ENCODE results near the gene ST7. TPM values are rescaled to one million over a fixed set of nuclear protein-coding genes. Genes with fewer than 3 reads are reported as not detected.
A peak's percentile ranks its signal among the peaks of the same experiment; 100 is the strongest.

ST7 gene
- total RNA-seq, 1 experiment from 2014 or later: 19.6 TPM

GRCh38 chr7:117014673-117015133 lies 61.4 kb downstream of the ST7 start:
- BruUV-seq (replicated peaks): no TSS peak
- Histone ChIP-seq H3K36me3 (ENCODE audit: control insufficient read depth, insufficient read depth, low read length) (no peaks in the 10 kb centered on the region), H3K4me1 (ENCODE audit: control insufficient read depth, insufficient read depth, low read length) (peaks cover 28% of the 10 kb centered on the region), H3K27ac (ENCODE audit: low read length) (peak overlapping the region; percentile 82), H3K9me3 (ENCODE audit: control insufficient read depth, insufficient read depth, low read depth, low read length) (no peaks in the 10 kb centered on the region), H3K4me3 (ENCODE audit: low read depth in 2 of 2, low read length in 2 of 2) (peak overlapping the region; percentile 16 to 24; a peak in 3 of 4 replicates), H3K27me3 (ENCODE audit: control insufficient read depth, insufficient read depth, low read length) (no peaks in the 10 kb centered on the region)
- intact Hi-C loops (cut with micrococcal nuclease; ENCODE audit: unreplicated experiment): loop anchor here (5.0 kb wide), 1 partner anchor 62 kb away; the partner anchor contains the start of gene ST7
- no peak for TF ChIP-seq SIN3A (IDR thresholded peaks at IDR 0.05; ENCODE audit: borderline replicate concordance, insufficient read depth, low read depth, low read length)
- no peak for TF ChIP-seq CTCF (IDR thresholded peaks at IDR 0.05)
- TF ChIP-seq REST (IDR thresholded peaks at IDR 0.05; ENCODE audit: insufficient read depth in 1 of 2, low read depth in 2 of 2, low read length in 1 of 2): no peak
- TF ChIP-seq TCF7L2 (IDR thresholded peaks at IDR 0.05; ENCODE audit: low read depth, low read length): no peak
- no peak for TF ChIP-seq POLR2AphosphoS5 (IDR thresholded peaks at IDR 0.05; ENCODE audit: low read depth, low read length)
- in situ Hi-C loops (cut with HindIII; ENCODE audit: low pct_unique_long_range_greater_than_20kb, low sequenced_read_pairs): no loop called here
- peak; percentile 79 for ATAC-seq
- CTCF ChIA-PET: no interaction called here
- POLR2A ChIA-PET: no interaction called here
- no peak for DNase-seq (ENCODE audit: low read depth, low spot score)

GRCh38 chr7:117015258-117016184 lies 62.2 kb downstream of the ST7 start:
- no peaks in the 10 kb centered on the region for H3K27me3 ChIP-seq (ENCODE audit: control insufficient read depth, insufficient read depth, low read length)
- H3K27ac ChIP-seq (ENCODE audit: low read length): peak overlapping the region; percentile 82; the same call in 1 of the 2 replicates
- POLR2A ChIA-PET: no interaction called here
- H3K4me1 ChIP-seq (ENCODE audit: control insufficient read depth, insufficient read depth, low read length): peaks cover 31% of the 10 kb centered on the region
- CTCF ChIA-PET: no interaction called here
- no peak overlapping the region for H3K4me3 ChIP-seq (ENCODE audit: low read depth in 2 of 2, low read length in 2 of 2)
- no peaks in the 10 kb centered on the region for H3K36me3 ChIP-seq (ENCODE audit: control insufficient read depth, insufficient read depth, low read length)
- intact Hi-C loops (cut with micrococcal nuclease; ENCODE audit: unreplicated experiment): no loop called here
- no peaks in the 10 kb centered on the region for H3K9me3 ChIP-seq (ENCODE audit: control insufficient read depth, insufficient read depth, low read depth, low read length)
- BruUV-seq (replicated peaks): no TSS peak
- DNase-seq (ENCODE audit: low read depth, low spot score): no peak
- no peak for ATAC-seq
- in situ Hi-C loops (cut with HindIII; ENCODE audit: low pct_unique_long_range_greater_than_20kb, low sequenced_read_pairs): no loop called here
- TF ChIP-seq REST (IDR thresholded peaks at IDR 0.05; ENCODE audit: insufficient read depth in 1 of 2, low read depth in 2 of 2, low read length in 1 of 2): no peak
- no peak for TF ChIP-seq CTCF (IDR thresholded peaks at IDR 0.05)
- no peak for TF ChIP-seq POLR2AphosphoS5 (IDR thresholded peaks at IDR 0.05; ENCODE audit: low read depth, low read length)
- no peak for TF ChIP-seq SIN3A (IDR thresholded peaks at IDR 0.05; ENCODE audit: borderline replicate concordance, insufficient read depth, low read depth, low read length)
- TF ChIP-seq TCF7L2 (IDR thresholded peaks at IDR 0.05; ENCODE audit: low read depth, low read length): no peak

All from Panc1 (cell line).